ENCODE measurements around the gene URB1.

DNA sequence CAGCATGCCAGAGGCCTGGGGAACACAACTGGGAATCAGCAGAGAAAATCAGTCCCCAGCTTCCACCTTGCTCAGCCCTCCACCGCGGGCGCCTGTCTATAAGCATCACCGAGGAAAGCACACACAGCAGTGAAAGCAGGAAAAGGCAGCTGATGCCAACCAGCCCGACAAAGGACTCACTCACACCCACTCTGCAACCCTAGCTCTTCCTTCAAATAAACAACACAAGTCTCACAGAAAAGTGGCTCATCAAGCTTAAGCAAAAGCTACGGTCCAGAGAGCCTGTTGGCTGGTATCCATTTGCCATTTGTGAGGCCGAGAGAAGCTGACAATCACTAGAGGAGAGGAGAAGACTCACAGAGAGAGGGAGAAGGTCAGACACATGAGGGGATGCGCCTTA lies 67.1 kb downstream of the URB1 start:
- TF ChIP-seq, protein P1, sequence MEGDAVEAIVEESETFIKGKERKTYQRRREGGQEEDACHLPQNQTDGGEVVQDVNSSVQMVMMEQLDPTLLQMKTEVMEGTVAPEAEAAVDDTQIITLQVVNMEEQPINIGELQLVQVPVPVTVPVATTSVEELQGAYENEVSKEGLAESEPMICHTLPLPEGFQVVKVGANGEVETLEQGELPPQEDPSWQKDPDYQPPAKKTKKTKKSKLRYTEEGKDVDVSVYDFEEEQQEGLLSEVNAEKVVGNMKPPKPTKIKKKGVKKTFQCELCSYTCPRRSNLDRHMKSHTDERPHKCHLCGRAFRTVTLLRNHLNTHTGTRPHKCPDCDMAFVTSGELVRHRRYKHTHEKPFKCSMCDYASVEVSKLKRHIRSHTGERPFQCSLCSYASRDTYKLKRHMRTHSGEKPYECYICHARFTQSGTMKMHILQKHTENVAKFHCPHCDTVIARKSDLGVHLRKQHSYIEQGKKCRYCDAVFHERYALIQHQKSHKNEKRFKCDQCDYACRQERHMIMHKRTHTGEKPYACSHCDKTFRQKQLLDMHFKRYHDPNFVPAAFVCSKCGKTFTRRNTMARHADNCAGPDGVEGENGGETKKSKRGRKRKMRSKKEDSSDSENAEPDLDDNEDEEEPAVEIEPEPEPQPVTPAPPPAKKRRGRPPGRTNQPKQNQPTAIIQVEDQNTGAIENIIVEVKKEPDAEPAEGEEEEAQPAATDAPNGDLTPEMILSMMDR (conservative IDR thresholded peaks at IDR 0.05; ENCODE audit: low read length), result no peak
- TF ChIP-seq EZH2phosphoT487 (IDR thresholded peaks at IDR 0.05; ENCODE audit: borderline replicate concordance), result no peak

All from Loucy (cell line).